Fibroblast of gingiva (primary cell): ENCODE data around the gene PEA15.

Experiments
- DNase-seq: peaks from one replicate; pipeline ENCODE4 v3.0.0-alpha.2; 2011; ENCODE audit warnings: low read depth

The PEA15 gene

GRCh38 chr1:160179336-160179735 is 25.8 kb upstream of the PEA15 start:
- DNase-seq, result no peak

- DNase-seq, result no peak
These were observed 18.9 kb upstream of the PEA15 start for GRCh38 chr1:160186246-160186645.

GRCh38 chr1:160186729-160187128 is 18.5 kb upstream of the PEA15 start:
- no peak for DNase-seq

GRCh38 chr1:160187407-160187806 is 17.8 kb upstream of the PEA15 start:
- no peak for DNase-seq

- no peak for DNase-seq
These were observed 16.8 kb upstream of the PEA15 start for GRCh38 chr1:160188341-160188740.

GRCh38 chr1:160189649-160190625 is 15.2 kb upstream of the PEA15 start, which contains the start of gene CASQ1:
Gene CASQ1 (plus strand): TSS chr1:160190575. CDS start chr1:160190752, 177 bp downstream.
- DNase-seq, result no peak

GRCh38 chr1:160191756-160192155 is 13.4 kb upstream of the PEA15 start:
- no peak for DNase-seq

GRCh38 chr1:160192234-160192633 is 12.9 kb upstream of the PEA15 start:
- no peak for DNase-seq

GRCh38 chr1:160193091-160193819 is 11.9 kb upstream of the PEA15 start:
- DNase-seq, result peak; percentile 72

- no peak for DNase-seq
These were observed 11.1 kb upstream of the PEA15 start for GRCh38 chr1:160193832-160194736.

GRCh38 chr1:160194737-160195059 is 10.5 kb upstream of the PEA15 start:
- no peak for DNase-seq

- no peak for DNase-seq
These were observed 9.0 kb upstream of the PEA15 start for GRCh38 chr1:160196143-160196542.

- no peak for DNase-seq
These were observed 8.0 kb upstream of the PEA15 start for GRCh38 chr1:160197231-160197630.

- no peak for DNase-seq
These were observed 4.4 kb upstream of the PEA15 start for GRCh38 chr1:160200786-160201185.

- no peak for DNase-seq
These were observed 500 bp upstream of the PEA15 start for GRCh38 chr1:160204526-160205241.

GRCh38 chr1:160206036-160206389 is 829 bp downstream of the PEA15 start:
- peak; percentile 48 for DNase-seq

- peak; percentile 81 for DNase-seq
These were observed 1.4 kb downstream of the PEA15 start for GRCh38 chr1:160206421-160207117.

GRCh38 chr1:160207118-160207650 is 2.0 kb downstream of the PEA15 start:
- no peak for DNase-seq

GRCh38 chr1:160207771-160208556 is 2.8 kb downstream of the PEA15 start:
- DNase-seq, result no peak
